GM12878 (cell line): ENCODE results near the gene IPMK.

ENCODE experiments used
- BCL11A ChIP-seq: IDR thresholded peaks from 2 replicates; pipeline ENCODE4 v1.6.1; 2011; ENCODE audit warnings: low read depth, low read length
- CHD1 ChIP-seq: IDR thresholded peaks from 2 replicates; pipeline ENCODE4 v1.6.1; 2012; ENCODE audit warnings: low read depth, low read length, improper control_type of control experiment
- CTCF ChIP-seq, 3 experiments: IDR thresholded peaks in 2 of 3; conservative IDR thresholded peaks in 1 of 3; 2 replicates each; pipeline ENCODE4 v1.5.1; 2011; ENCODE audit warnings: low read depth in 3 of 3, low read length in 3 of 3, mild to moderate bottlenecking in 3 of 3, control low read depth in 2 of 3, moderate library complexity in 2 of 3, inconsistent platforms in 1 of 3, mixed read lengths in 1 of 3; ENCODE audit not compliant: control insufficient read depth in 2 of 3, insufficient read depth in 1 of 3; ENCODE audit errors: extremely low read depth in 1 of 3
- NBN ChIP-seq: fragments of 450-650 bp; IDR thresholded peaks from 2 replicates; pipeline ENCODE4 v1.6.1; 2016
- POLR2A ChIP-seq: IDR thresholded peaks from 2 replicates; pipeline ENCODE4 v1.6.1; 2011; ENCODE audit warnings: low read depth, mild to moderate bottlenecking, low read length
- RFX5 ChIP-seq: IDR thresholded peaks from 2 replicates; pipeline ENCODE4 v1.6.1; 2011; ENCODE audit warnings: low read depth, low read length, improper control_type of control experiment
- SP1 ChIP-seq: IDR thresholded peaks from one replicate; pipeline ENCODE4 v1.6.1; 2011; ENCODE audit warnings: low read depth, low read length
- ZBTB40 ChIP-seq: fragments of 450-650 bp; IDR thresholded peaks from 2 replicates; pipeline ENCODE4 v1.6.1; 2016; ENCODE audit warnings: mild to moderate bottlenecking, moderate library complexity, borderline replicate concordance
- TF ChIP-seq, protein P1 (sequence below): fragments of 450-650 bp; formaldehyde crosslinking; IDR thresholded peaks from 2 replicates; pipeline ENCODE4 v1.5.0; 2022; ENCODE audit warnings: mild to moderate bottlenecking, missing genetic modification characterization
- TF ChIP-seq, protein P2 (sequence below): IDR thresholded peaks from 2 replicates; pipeline ENCODE4 v1.6.1; 2012; ENCODE audit warnings: mild to moderate bottlenecking, low read depth, low read length

- TF ChIP-seq CTCF (IDR thresholded peaks at IDR 0.05 in 2 of 3, conservative IDR thresholded peaks at IDR 0.05 in 1 of 3; ENCODE audit: control insufficient read depth in 2 of 3, extremely low read depth in 1 of 3, insufficient read depth in 1 of 3, low read depth in 3 of 3, low read length in 3 of 3) (no peak), ZBTB40 (no peak), POLR2A (no peak), SP1 (no peak), RFX5 (no peak), CHD1 (no peak), NBN (no peak), BCL11A (no peak)
- TF ChIP-seq, protein P1, sequence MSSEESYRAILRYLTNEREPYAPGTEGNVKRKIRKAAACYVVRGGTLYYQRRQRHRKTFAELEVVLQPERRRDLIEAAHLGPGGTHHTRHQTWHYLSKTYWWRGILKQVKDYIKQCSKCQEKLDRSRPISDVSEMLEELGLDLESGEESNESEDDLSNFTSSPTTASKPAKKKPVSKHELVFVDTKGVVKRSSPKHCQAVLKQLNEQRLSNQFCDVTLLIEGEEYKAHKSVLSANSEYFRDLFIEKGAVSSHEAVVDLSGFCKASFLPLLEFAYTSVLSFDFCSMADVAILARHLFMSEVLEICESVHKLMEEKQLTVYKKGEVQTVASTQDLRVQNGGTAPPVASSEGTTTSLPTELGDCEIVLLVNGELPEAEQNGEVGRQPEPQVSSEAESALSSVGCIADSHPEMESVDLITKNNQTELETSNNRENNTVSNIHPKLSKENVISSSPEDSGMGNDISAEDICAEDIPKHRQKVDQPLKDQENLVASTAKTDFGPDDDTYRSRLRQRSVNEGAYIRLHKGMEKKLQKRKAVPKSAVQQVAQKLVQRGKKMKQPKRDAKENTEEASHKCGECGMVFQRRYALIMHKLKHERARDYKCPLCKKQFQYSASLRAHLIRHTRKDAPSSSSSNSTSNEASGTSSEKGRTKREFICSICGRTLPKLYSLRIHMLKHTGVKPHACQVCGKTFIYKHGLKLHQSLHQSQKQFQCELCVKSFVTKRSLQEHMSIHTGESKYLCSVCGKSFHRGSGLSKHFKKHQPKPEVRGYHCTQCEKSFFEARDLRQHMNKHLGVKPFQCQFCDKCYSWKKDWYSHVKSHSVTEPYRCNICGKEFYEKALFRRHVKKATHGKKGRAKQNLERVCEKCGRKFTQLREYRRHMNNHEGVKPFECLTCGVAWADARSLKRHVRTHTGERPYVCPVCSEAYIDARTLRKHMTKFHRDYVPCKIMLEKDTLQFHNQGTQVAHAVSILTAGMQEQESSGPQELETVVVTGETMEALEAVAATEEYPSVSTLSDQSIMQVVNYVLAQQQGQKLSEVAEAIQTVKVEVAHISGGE (CRISPR knock-in tag): no peak
- TF ChIP-seq, protein P2, sequence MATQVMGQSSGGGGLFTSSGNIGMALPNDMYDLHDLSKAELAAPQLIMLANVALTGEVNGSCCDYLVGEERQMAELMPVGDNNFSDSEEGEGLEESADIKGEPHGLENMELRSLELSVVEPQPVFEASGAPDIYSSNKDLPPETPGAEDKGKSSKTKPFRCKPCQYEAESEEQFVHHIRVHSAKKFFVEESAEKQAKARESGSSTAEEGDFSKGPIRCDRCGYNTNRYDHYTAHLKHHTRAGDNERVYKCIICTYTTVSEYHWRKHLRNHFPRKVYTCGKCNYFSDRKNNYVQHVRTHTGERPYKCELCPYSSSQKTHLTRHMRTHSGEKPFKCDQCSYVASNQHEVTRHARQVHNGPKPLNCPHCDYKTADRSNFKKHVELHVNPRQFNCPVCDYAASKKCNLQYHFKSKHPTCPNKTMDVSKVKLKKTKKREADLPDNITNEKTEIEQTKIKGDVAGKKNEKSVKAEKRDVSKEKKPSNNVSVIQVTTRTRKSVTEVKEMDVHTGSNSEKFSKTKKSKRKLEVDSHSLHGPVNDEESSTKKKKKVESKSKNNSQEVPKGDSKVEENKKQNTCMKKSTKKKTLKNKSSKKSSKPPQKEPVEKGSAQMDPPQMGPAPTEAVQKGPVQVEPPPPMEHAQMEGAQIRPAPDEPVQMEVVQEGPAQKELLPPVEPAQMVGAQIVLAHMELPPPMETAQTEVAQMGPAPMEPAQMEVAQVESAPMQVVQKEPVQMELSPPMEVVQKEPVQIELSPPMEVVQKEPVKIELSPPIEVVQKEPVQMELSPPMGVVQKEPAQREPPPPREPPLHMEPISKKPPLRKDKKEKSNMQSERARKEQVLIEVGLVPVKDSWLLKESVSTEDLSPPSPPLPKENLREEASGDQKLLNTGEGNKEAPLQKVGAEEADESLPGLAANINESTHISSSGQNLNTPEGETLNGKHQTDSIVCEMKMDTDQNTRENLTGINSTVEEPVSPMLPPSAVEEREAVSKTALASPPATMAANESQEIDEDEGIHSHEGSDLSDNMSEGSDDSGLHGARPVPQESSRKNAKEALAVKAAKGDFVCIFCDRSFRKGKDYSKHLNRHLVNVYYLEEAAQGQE: no peak
Observed at GRCh38 chr10:58212622-58213021, 55.1 kb downstream of the IPMK start.
